Nephron (organoid): ENCODE measurements around the gene HSCB.

Experiments
- H3K27ac Mint-ChIP-seq, 3 experiments: 2 replicates each; pipeline ENCODE4 v1.8.0; 2020; ENCODE audit warnings: mixed read lengths in 3 of 3, mild to moderate bottlenecking in 2 of 3, moderate library complexity in 1 of 3
- H3K27me3 Mint-ChIP-seq: 2 replicates; pipeline ENCODE4 v1.8.0; 2021; ENCODE audit warnings: low read depth, mild to moderate bottlenecking, moderate library complexity, mixed read lengths
- H3K36me3 Mint-ChIP-seq: 2 replicates; pipeline ENCODE4 v1.8.0; 2020; ENCODE audit warnings: low read depth, mixed read lengths
- H3K4me1 Mint-ChIP-seq: 2 replicates; pipeline ENCODE4 v1.8.0; 2020; ENCODE audit warnings: mixed read lengths
- H3K4me3 Mint-ChIP-seq, 3 experiments: 2 replicates each; pipeline ENCODE4 v1.8.0; 2020; ENCODE audit warnings: mild to moderate bottlenecking in 3 of 3, mixed read lengths in 3 of 3, moderate library complexity in 2 of 3
- H3K9me3 Mint-ChIP-seq: 2 replicates; pipeline ENCODE4 v1.8.0; 2020; ENCODE audit warnings: mixed read lengths
- TF ChIP-seq, protein P1 (sequence below), 3 experiments: fragments of 200-600 bp; sonication (generic); IDR thresholded peaks; one replicate each; pipeline ENCODE4 v1.5.0; 2021; ENCODE audit warnings: antibody characterized with exemption in 3 of 3; ENCODE audit not compliant: unreplicated experiment in 3 of 3

The HSCB gene

DNA sequence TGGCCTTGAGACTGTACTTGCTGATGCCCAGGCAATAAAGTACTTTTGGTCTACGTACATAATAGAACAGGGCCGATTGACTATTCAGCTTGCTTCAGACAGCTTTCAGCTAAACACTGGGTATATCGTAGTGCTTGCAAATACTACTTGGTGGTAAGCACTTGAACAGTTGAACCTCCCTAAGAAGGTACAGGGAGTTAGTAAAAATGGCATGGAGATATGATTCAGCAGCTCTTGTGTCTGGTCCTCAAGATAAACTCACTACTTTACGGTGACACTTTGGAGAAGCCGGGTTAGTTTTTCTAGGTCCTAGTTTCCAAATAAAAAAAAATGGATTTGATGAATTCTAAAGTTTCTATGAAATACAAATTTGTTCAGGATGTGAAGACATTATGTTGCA, 38.0 kb downstream of the HSCB start:
- H3K4me1 Mint-ChIP-seq, result peaks cover 4% of the 10 kb centered on the region
- H3K27me3 Mint-ChIP-seq, result no peaks in the 10 kb centered on the region
- TF ChIP-seq, protein P1, sequence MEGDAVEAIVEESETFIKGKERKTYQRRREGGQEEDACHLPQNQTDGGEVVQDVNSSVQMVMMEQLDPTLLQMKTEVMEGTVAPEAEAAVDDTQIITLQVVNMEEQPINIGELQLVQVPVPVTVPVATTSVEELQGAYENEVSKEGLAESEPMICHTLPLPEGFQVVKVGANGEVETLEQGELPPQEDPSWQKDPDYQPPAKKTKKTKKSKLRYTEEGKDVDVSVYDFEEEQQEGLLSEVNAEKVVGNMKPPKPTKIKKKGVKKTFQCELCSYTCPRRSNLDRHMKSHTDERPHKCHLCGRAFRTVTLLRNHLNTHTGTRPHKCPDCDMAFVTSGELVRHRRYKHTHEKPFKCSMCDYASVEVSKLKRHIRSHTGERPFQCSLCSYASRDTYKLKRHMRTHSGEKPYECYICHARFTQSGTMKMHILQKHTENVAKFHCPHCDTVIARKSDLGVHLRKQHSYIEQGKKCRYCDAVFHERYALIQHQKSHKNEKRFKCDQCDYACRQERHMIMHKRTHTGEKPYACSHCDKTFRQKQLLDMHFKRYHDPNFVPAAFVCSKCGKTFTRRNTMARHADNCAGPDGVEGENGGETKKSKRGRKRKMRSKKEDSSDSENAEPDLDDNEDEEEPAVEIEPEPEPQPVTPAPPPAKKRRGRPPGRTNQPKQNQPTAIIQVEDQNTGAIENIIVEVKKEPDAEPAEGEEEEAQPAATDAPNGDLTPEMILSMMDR (IDR thresholded peaks at IDR 0.05; ENCODE audit: unreplicated experiment in 3 of 3), result no peak
- no peaks in the 10 kb centered on the region for H3K9me3 Mint-ChIP-seq
- peak overlapping the region in 1 of 3 experiments; percentile 35 for H3K27ac Mint-ChIP-seq
- H3K4me3 Mint-ChIP-seq, result no peak overlapping the region
- peaks cover 50% of the 10 kb centered on the region for H3K36me3 Mint-ChIP-seq

DNA sequence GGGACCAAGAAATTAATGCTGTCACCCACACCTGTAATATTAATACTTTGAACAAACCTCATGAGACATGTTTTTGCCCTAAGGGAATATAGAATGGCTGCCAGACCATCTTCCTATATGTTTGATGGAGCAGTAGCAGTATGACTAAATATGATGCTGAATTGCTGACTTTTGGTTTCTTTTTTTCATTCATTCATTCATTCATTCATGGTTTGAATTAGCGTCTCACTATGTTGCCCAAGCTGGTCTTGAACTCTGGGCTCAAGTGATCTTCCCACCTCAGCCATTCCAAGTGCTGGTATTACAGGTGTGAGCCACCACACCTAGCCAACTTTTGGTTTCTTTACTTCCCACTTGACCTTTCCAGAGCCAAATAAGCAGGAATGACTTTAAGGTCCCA, 38.5 kb downstream of the HSCB start:
- Mint-ChIP-seq H3K4me3 (no peak overlapping the region), H3K9me3 (no peaks in the 10 kb centered on the region), H3K27ac (peak overlapping the region in 1 of 3 experiments; percentile 3), H3K4me1 (peaks cover 2% of the 10 kb centered on the region), H3K36me3 (peaks cover 51% of the 10 kb centered on the region), H3K27me3 (no peaks in the 10 kb centered on the region)
- TF ChIP-seq, protein P1 (IDR thresholded peaks at IDR 0.05; ENCODE audit: unreplicated experiment in 3 of 3), result no peak

DNA sequence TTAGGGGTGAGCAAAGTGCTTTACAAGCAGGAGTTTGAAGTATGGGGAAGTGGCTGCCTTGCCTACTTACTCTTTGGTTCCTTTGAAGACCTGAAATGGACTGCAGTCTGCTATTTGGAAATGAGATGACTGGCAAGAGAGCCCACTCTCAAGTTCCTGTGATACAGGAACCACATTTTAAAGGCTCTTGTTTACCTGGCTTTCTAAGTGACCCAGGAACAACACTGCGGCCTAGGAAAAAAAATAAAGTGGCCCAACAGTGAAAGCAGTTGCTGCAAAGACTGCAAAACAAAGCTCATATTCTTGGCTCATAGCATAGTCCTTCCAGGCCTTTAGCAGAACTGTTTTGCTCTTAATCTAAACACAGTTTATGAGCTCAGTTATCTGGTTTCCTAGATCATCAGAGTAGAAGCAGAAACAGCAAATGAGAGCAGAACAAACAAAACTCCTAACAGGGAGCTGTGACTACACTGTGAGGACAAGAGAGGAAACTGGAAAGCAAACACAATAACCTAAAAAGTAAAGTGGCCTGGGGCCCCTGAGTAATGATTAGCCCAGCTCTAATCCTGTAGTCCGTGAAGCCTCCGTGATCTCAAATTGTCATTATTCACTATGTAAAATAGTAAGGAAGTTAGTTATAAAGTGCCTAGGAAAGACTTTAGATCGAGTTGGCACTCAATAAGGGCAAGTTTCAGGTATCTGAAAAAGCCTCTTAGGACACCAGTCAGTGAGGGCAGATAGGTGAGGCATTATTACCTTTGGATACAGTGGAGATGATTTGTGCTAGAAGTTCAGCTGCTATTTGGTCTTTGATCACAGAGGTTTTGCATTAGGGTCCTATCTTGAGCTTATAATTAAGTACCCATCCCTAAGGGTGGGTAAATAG, 42.2 kb downstream of the HSCB start:
- Mint-ChIP-seq H3K4me1 (no peaks in the 10 kb centered on the region), H3K36me3 (peaks cover 66% of the 10 kb centered on the region), H3K9me3 (no peaks in the 10 kb centered on the region), H3K4me3 (peak overlapping the region in 1 of 3 experiments; percentile 48), H3K27ac (peak overlapping the region; percentile 78 to 97 (median 95)), H3K27me3 (no peaks in the 10 kb centered on the region)
- TF ChIP-seq, protein P1 (IDR thresholded peaks at IDR 0.05; ENCODE audit: unreplicated experiment in 3 of 3), result no peak

DNA sequence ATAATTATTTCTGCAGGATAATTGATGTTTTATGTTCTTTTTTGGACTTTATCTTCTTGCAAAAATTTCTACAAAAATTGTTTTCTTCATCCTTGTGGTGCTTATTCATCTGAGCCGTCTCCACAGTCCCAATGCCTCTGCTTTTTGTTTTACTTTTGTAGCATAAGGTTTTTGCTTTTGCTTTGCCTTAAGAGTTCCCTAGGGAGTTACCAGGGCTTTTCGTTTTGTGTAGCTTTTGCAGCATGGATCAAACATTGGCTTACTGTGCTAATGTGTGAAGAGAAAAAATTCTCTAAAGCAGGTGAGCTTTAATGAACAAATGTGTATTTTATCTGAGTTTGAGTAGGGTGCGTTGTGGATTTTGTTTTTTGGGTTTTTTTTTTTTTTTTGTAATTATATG, 46.8 kb downstream of the HSCB start:
- peak overlapping the region in 1 of 3 experiments; percentile 50 for H3K27ac Mint-ChIP-seq
- H3K36me3 Mint-ChIP-seq, result peaks cover 61% of the 10 kb centered on the region
- TF ChIP-seq, protein P1 (IDR thresholded peaks at IDR 0.05; ENCODE audit: unreplicated experiment in 3 of 3), result no peak
- no peaks in the 10 kb centered on the region for H3K9me3 Mint-ChIP-seq
- H3K4me1 Mint-ChIP-seq, result peaks cover 6% of the 10 kb centered on the region
- no peaks in the 10 kb centered on the region for H3K27me3 Mint-ChIP-seq
- no peak overlapping the region for H3K4me3 Mint-ChIP-seq

DNA sequence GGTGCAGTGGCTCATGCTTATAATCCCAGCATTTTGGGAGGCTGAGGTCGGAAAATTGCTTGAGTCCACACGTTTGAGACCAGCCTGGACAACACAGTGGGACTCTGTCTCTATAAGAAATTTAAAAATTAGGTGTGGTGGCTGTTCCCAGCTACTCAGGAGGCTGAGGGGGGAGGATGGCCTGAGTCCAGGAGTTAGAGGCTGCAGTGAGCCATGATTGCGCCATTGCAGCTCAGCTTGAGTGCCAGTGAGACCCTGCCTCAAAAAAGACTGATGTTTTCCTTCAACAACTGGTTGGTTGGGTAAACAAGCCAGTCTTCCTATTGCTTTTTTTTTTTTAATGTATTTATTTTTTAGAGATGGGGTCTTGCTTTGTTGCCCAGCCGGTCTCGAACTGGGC, 49.3 kb downstream of the HSCB start:
- Mint-ChIP-seq H3K4me3 (no peak overlapping the region), H3K27me3 (no peaks in the 10 kb centered on the region), H3K4me1 (peaks cover 6% of the 10 kb centered on the region), H3K27ac (no peak overlapping the region), H3K36me3 (peaks cover 61% of the 10 kb centered on the region), H3K9me3 (no peaks in the 10 kb centered on the region)
- TF ChIP-seq, protein P1 (IDR thresholded peaks at IDR 0.05; ENCODE audit: unreplicated experiment in 3 of 3), result no peak
